HT1080 (cell line): Measurements from ENCODE around the gene DPYD. TPM values are rescaled to one million over a fixed set of nuclear protein-coding genes. Genes with fewer than 3 reads are reported as not detected.

Source experiments
- DNase-seq: peaks from one replicate; pipeline ENCODE4 v3.0.0-alpha.2; 2015; ENCODE audit warnings: low read depth
- total RNA-seq: library from RNA; depleted of rRNA; stranded (reverse); fragments of >200 nt; shearing (Covaris generic); gene quantifications from 2 replicates; pipeline ENCODE4 v1.2.3, GENCODE V29; 2014

DPYD gene
- total RNA-seq, 1 experiment from 2014 or later = 24.1 TPM

- DNase-seq = no peak
These were observed 613.3 kb downstream of the DPYD start for GRCh38 chr1:97307568-97307967.

- no peak for DNase-seq
These were observed 613.7 kb downstream of the DPYD start for GRCh38 chr1:97307151-97307550.

GRCh38 chr1:97306504-97306903 is 614.3 kb downstream of the DPYD start:
- DNase-seq = no peak

- DNase-seq = no peak
These were observed 616.5 kb downstream of the DPYD start for GRCh38 chr1:97304366-97304765.

DNA sequence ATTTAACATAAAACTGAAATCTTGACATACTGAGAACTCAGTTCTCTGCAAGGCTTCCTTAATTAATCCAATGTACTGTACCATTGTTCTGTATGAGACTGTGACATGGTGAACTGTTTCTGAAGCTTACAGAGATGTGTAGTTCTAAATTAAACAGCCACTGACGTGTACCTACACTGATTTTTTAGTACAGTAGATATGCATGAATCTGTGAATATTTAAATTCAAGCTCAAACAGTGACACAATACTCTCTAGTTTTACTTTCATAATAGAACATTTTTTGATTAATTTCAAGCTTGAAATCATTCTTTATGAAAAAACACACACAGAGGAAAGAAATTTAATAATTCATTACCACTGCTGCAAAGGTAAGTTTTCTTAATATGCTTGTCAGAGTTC is 621.9 kb downstream of the DPYD start:
- DNase-seq = no peak

DNA sequence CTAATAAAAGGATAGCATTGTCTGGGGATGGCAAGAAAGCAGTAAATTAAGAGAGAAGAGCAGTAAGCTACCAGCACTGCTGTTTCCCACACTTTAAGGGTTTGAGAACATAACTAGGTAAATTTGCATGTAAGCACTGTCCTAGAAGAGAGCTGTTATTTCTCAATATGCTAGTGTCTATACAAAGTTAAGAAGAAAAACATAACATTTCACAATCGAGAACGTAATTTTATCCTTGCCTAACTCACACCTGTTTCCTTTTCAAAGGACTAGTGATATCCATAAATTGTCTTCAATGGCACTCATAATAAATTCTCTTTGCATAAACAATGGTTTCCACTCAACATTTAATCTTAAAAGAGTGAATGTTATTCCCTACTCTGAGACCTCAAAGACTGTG is 623.2 kb downstream of the DPYD start:
- DNase-seq = no peak

DNA sequence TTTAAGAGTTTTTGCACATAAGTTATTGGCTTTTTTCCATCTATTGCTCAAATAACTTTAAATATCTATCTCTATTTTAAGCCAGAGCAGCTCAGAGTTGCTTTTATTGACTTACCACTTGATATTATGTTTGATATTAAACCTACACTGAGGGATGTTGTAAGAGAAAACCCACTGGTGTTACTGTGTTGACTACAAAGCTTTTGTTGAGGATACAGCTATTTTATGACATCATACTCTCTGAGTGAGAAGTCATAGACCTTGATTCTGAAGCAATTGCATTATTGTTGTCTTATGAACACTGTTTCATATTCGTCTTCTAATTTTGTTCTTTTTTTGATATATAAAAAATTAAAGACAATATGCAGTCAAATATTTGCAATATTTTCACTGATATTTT is 638.9 kb downstream of the DPYD start:
- no peak for DNase-seq

DNA sequence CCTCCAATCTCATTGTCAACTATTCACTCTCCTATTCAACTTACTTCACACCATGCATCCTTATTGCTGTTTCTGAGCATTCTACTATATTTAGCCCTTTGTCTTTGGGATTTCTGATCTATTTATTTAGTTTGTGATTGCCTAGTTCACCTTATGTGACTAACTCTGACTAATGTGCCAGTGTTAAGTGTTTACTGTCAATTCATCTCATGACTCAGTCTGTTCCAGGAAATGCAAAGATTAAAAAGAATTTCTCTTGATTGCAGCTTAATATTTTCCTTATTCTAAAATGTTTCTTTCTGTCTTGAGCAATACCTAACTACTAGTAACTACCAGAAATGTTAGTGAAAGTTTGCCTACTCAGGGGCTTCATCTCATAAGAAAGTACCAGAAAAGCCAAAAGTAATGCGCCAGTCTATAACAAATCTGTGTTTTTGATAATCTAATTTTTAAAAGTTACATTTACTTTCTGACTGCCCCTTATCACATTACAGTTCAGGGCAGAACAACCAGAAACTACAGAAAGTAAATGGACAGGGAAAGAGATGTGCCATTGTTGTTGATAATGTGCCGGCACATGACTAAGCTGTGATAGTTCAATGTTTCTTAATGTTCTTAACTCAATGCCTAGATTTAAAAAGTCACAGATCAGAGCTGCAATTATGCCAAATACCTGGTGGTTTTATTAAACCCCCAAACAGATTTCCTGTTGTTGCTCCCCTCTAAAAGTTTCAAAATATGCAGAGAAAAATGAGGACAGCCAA is 642.8 kb downstream of the DPYD start:
- peak; percentile 72 for DNase-seq

- no peak for DNase-seq
These were observed 648.7 kb downstream of the DPYD start for GRCh38 chr1:97271916-97272788.

DNA sequence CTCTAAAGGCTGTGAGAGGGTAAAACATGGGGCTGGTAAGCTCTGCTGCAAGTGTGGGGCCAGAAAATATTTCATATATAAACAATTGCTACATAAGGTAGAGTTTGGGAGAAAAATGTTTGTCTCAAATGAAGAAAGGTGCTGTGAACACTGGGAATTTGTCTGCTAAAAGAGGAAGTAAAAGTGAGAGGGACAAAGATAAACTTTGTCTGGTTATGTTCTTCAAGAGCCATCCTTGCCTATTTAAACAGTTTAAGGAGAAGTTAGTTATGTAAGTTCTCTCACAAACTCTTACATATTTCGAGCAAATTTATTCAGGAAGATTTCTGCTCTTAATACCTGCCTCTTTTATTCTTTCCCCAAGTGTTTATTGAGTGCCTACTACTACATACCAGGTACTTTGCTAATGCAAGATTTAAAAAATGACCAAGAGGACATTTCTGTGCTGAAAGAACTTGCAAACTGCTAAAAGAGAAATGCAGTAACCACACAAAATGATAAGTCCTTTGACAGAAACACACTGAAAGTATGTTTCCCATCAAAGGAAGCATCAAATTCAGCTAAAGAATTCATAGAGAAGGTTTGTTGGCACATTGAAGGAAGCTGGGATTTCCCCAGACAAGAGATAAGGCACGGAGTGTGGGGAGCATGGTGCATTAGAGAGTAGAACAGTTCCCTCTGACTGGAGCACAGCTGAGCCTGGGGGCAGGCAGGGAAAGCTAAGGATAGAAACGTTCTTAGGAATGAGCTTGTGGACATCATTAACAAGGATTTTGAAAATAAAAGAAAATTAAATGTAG is 650.1 kb downstream of the DPYD start:
- no peak for DNase-seq

DNA sequence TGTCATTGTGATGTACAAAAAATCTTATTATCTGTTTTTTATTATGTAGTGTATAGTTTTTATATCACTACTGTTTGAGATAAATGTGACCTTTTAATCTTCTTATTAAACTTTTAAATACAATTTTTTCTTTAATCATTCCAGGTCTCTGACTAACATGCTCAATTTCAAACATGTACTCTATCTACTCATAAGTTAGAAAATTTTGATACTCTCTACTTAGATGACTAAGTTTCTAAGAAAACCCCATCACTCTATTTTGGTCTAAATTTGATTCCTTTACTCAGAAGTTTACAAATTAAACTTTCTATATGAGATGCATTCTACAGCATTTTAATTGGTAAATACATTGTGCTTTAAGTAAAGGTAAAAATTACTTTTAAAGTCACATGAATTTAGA is 655.2 kb downstream of the DPYD start:
- no peak for DNase-seq

GRCh38 chr1:97262842-97263241 is 658.0 kb downstream of the DPYD start:
- no peak for DNase-seq

- DNase-seq = no peak
These were observed 662.2 kb downstream of the DPYD start for GRCh38 chr1:97258597-97258996.

- DNase-seq = no peak
These were observed 665.9 kb downstream of the DPYD start for GRCh38 chr1:97254731-97255463.

- no peak for DNase-seq
These were observed 667.9 kb downstream of the DPYD start for GRCh38 chr1:97252925-97253324.

GRCh38 chr1:97252076-97252475 is 668.8 kb downstream of the DPYD start:
- DNase-seq = peak; percentile 30

- no peak for DNase-seq
These were observed 673.6 kb downstream of the DPYD start for GRCh38 chr1:97247196-97247595.

GRCh38 chr1:97245682-97246081 is 675.2 kb downstream of the DPYD start:
- DNase-seq = no peak

GRCh38 chr1:97245026-97245425 is 675.8 kb downstream of the DPYD start:
- no peak for DNase-seq

GRCh38 chr1:97243973-97244560 is 676.8 kb downstream of the DPYD start:
- DNase-seq = no peak

GRCh38 chr1:97238816-97239215 is 682.0 kb downstream of the DPYD start:
- no peak for DNase-seq
